RWPE2 (cell line): Measurements from ENCODE around the gene SLC38A9.

ENCODE experiments used
- ATAC-seq: fragments of 200-7000 bp; cut with Tn5 transposase; 3 replicates; pipeline ENCODE4 v1.9.1; 2021; ENCODE audit warnings: low read depth
- DNase-seq: peaks from one replicate; pipeline ENCODE4 v3.0.0-alpha.2; 2020; ENCODE audit warnings: low spot score
- H3K27ac ChIP-seq: fragments of 450-650 bp; 2 replicates; pipeline ENCODE4 v1.5.1; 2017; ENCODE audit warnings: mild to moderate bottlenecking; ENCODE audit not compliant: poor library complexity, severe bottlenecking
- H3K27me3 ChIP-seq: fragments of 250-450 bp; sonication (Bioruptor Pico); 2 replicates; pipeline ENCODE4 v1.5.1; 2021; ENCODE audit warnings: mild to moderate bottlenecking, moderate library complexity; ENCODE audit not compliant: insufficient read depth, poor library complexity, severe bottlenecking
- H3K36me3 ChIP-seq: fragments of 250-450 bp; sonication (Bioruptor Pico); 2 replicates; pipeline ENCODE4 v1.5.1; 2020; ENCODE audit warnings: low read depth, mild to moderate bottlenecking, moderate library complexity
- H3K4me1 ChIP-seq: fragments of 250-450 bp; sonication (Bioruptor Pico); 2 replicates; pipeline ENCODE4 v1.5.1; 2021; ENCODE audit warnings: mild to moderate bottlenecking, moderate library complexity; ENCODE audit not compliant: insufficient read depth, poor library complexity, severe bottlenecking
- H3K4me3 ChIP-seq: fragments of 250-450 bp; sonication (Bioruptor Pico); 2 replicates; pipeline ENCODE4 v1.5.1; 2021; ENCODE audit warnings: mild to moderate bottlenecking, moderate library complexity; ENCODE audit not compliant: severe bottlenecking
- H3K9me3 ChIP-seq: fragments of 250-450 bp; sonication (Bioruptor Pico); 2 replicates; pipeline ENCODE4 v1.5.1; 2021; ENCODE audit warnings: mild to moderate bottlenecking, moderate library complexity; ENCODE audit not compliant: severe bottlenecking
- TF ChIP-seq, protein P1 (sequence below): fragments of 450-650 bp; IDR thresholded peaks from one replicate; pipeline ENCODE4 v1.5.1; 2017; ENCODE audit warnings: mild to moderate bottlenecking, moderate library complexity; ENCODE audit not compliant: poor library complexity, severe bottlenecking

SLC38A9 gene

GRCh38 chr5:55691265-55692105 lies 20.6 kb downstream of the SLC38A9 start:
- Histone ChIP-seq H3K9me3 (no peaks in the 10 kb centered on the region), H3K4me3 (no peak overlapping the region), H3K27ac (no peak overlapping the region), H3K4me1 (no peaks in the 10 kb centered on the region), H3K36me3 (peaks cover 15% of the 10 kb centered on the region), H3K27me3 (no peaks in the 10 kb centered on the region)
- ATAC-seq (0 out of 3 replicates have a peak, but pooled peaks have one; percentile 41), DNase-seq (no peak)
- TF ChIP-seq, protein P1, sequence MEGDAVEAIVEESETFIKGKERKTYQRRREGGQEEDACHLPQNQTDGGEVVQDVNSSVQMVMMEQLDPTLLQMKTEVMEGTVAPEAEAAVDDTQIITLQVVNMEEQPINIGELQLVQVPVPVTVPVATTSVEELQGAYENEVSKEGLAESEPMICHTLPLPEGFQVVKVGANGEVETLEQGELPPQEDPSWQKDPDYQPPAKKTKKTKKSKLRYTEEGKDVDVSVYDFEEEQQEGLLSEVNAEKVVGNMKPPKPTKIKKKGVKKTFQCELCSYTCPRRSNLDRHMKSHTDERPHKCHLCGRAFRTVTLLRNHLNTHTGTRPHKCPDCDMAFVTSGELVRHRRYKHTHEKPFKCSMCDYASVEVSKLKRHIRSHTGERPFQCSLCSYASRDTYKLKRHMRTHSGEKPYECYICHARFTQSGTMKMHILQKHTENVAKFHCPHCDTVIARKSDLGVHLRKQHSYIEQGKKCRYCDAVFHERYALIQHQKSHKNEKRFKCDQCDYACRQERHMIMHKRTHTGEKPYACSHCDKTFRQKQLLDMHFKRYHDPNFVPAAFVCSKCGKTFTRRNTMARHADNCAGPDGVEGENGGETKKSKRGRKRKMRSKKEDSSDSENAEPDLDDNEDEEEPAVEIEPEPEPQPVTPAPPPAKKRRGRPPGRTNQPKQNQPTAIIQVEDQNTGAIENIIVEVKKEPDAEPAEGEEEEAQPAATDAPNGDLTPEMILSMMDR, result peak; percentile 90

- H3K27ac ChIP-seq, result no peak overlapping the region
- ATAC-seq (no peak), DNase-seq (no peak)
- H3K4me3 ChIP-seq, result no peak overlapping the region
- TF ChIP-seq, protein P1, result no peak
- no peaks in the 10 kb centered on the region for H3K9me3 ChIP-seq
- H3K36me3 ChIP-seq, result no peaks in the 10 kb centered on the region; the same call in 1 of the 2 replicates
- no peaks in the 10 kb centered on the region for H3K27me3 ChIP-seq
- H3K4me1 ChIP-seq, result peaks cover 3% of the 10 kb centered on the region
Observed at GRCh38 chr5:55682071-55682470, 30.1 kb downstream of the SLC38A9 start.

DNA sequence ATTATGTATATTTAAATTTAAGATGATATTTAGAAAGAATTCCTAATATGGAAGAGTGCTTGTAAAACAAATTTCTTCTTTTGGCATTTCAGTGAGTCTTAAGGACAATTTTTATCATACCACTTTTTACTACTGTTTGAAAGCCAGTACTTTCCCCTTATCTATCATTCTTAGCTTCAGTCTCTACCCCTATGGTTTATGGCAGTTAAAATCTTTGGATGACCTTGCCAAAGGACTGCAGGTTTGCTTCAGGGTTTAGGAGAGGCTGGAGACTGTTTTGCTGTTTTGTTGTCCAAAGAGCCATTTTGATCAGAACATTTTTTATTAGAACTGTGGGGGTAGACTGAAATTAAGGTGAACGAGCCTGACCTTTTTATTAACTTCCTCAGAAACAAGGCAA lies 30.8 kb downstream of the SLC38A9 start:
- H3K36me3 ChIP-seq, result no peaks in the 10 kb centered on the region; the same call in 1 of the 2 replicates
- H3K4me3 ChIP-seq, result no peak overlapping the region
- no peak overlapping the region for H3K27ac ChIP-seq
- no peaks in the 10 kb centered on the region for H3K9me3 ChIP-seq
- peaks cover 3% of the 10 kb centered on the region for H3K4me1 ChIP-seq
- DNase-seq (no peak), ATAC-seq (no peak)
- H3K27me3 ChIP-seq, result no peaks in the 10 kb centered on the region
- TF ChIP-seq, protein P1, result no peak

GRCh38 chr5:55680353-55680752 lies 31.8 kb downstream of the SLC38A9 start:
- H3K36me3 ChIP-seq, result no peaks in the 10 kb centered on the region
- DNase-seq (no peak), ATAC-seq (no peak)
- TF ChIP-seq, protein P1, result no peak
- no peaks in the 10 kb centered on the region for H3K9me3 ChIP-seq
- no peak overlapping the region for H3K4me3 ChIP-seq
- H3K27ac ChIP-seq, result no peak overlapping the region
- peaks cover 10% of the 10 kb centered on the region for H3K4me1 ChIP-seq
- H3K27me3 ChIP-seq, result no peaks in the 10 kb centered on the region

DNA sequence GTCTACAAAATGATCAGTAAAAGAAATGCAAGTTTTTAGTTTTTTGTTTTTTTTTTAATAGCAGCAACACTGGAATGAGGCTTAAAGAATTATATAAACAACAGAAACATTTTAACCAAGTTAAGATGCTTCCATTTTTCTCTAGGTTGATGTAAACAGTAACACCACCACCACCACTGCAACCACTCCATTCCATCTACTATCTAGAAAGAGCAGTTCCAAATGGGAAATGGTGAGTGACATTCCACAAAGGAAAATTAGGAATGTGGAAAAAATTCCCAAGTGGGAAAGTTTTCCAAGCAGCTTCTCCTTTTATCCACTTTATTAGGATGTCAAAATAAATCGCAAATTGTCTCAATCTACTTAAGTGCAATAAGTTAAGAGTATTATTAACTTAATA lies 32.6 kb downstream of the SLC38A9 start:
- TF ChIP-seq, protein P1, result no peak
- Histone ChIP-seq H3K4me1 (peaks cover 11% of the 10 kb centered on the region), H3K9me3 (no peaks in the 10 kb centered on the region), H3K4me3 (no peak overlapping the region), H3K27ac (no peak overlapping the region), H3K27me3 (no peaks in the 10 kb centered on the region), H3K36me3 (no peaks in the 10 kb centered on the region; the same call in 1 of the 2 replicates)
- DNase-seq (no peak), ATAC-seq (no peak)
